ENCODE results near the gene GIT2. TPM values are rescaled to one million over a fixed set of nuclear protein-coding genes. Genes with fewer than 3 reads are reported as not detected.

GIT2 gene
- total and polyA plus RNA-seq, 2 of the 13 experiments (the other 11 are each of a cell fraction or from before 2014, with no cell fraction given): 18.4 to 19.8 TPM

- TF ChIP-seq NFAT5 (CRISPR knock-in tag; IDR thresholded peaks at IDR 0.05) (no peak), ZBTB37 (CRISPR knock-in tag; IDR thresholded peaks at IDR 0.05) (no peak), DDIT3 (CRISPR knock-in tag; IDR thresholded peaks at IDR 0.05) (no peak), CBX1 (IDR thresholded peaks at IDR 0.05; ENCODE audit: low read depth) (no peak), MEF2D (CRISPR knock-in tag; IDR thresholded peaks at IDR 0.05) (no peak), ZFP36L1 (CRISPR knock-in tag; IDR thresholded peaks at IDR 0.05) (no peak), ZNF883 (CRISPR knock-in tag; IDR thresholded peaks at IDR 0.05; ENCODE audit: not compliant biosample characterization) (no peak), ZNF337 (CRISPR knock-in tag; IDR thresholded peaks at IDR 0.05; ENCODE audit: borderline replicate concordance, low read depth) (no peak)
Observed at GRCh38 chr12:109959411-109960093, 36.6 kb downstream of the GIT2 start (continued).

Measured in HepG2 (cell line).